A673 (cell line): Measurements from ENCODE around the gene HEBP1. TPM values are rescaled to one million over a fixed set of nuclear protein-coding genes. Genes with fewer than 3 reads are reported as not detected.

ENCODE experiments used
- BruUV-seq: library from RNA; stranded (reverse); fragments of 400-500 nt; replicated peaks from 2 replicates; lab custom pipeline; 2021; lab: Mats Ljungman, UMichigan
- CTCF ChIA-PET: fragments of 300-600 bp; sonication (Branson Sonifier 250); formaldehyde crosslinking; loops from one replicate; lab custom pipeline; 2022; ENCODE audit warnings: antibody characterized with exemption; lab: Charles Lee
- POLR2A ChIA-PET: fragments of 300-600 bp; sonication (Branson Sonifier 250); formaldehyde crosslinking; loops from one replicate; lab custom pipeline; 2022; ENCODE audit warnings: antibody characterized with exemption; ENCODE audit not compliant: low non-redundant PET; lab: Charles Lee
- DNase-seq: peaks from one replicate; pipeline ENCODE4 v3.0.0-alpha.2; 2015; ENCODE audit warnings: low spot score
- H3K27ac ChIP-seq: fragments of 200-600 bp; sonication (generic); 2 replicates; pipeline ENCODE4 v1.5.1; 2016; ENCODE audit warnings: mixed run types, low read depth, mild to moderate bottlenecking, mixed read lengths, antibody characterized with exemption, low read length; ENCODE audit not compliant: poor library complexity, severe bottlenecking
- H3K27me3 ChIP-seq: fragments of 200-600 bp; sonication (generic); replicated peaks from 2 replicates; pipeline ENCODE4 v1.6.1; 2017; ENCODE audit warnings: mixed run types, low read depth, mild to moderate bottlenecking, mixed read lengths, antibody characterized with exemption, low read length; ENCODE audit not compliant: insufficient read depth, poor library complexity
- H3K36me3 ChIP-seq: fragments of 200-600 bp; sonication (generic); 2 replicates; pipeline ENCODE4 v1.6.1; 2016; ENCODE audit warnings: mixed run types, mild to moderate bottlenecking, mixed read lengths, antibody characterized with exemption, low read length; ENCODE audit not compliant: insufficient read depth, poor library complexity, severe bottlenecking
- H3K4me1 ChIP-seq: fragments of 200-600 bp; sonication (generic); 2 replicates; pipeline ENCODE4 v1.6.1; 2017; ENCODE audit warnings: mixed run types, mild to moderate bottlenecking, mixed read lengths, antibody characterized with exemption, low read length; ENCODE audit not compliant: insufficient read depth, poor library complexity, severe bottlenecking
- H3K4me3 ChIP-seq: fragments of 200-600 bp; sonication (generic); 2 replicates; pipeline ENCODE4 v1.5.1; 2016; ENCODE audit warnings: low read depth, mixed run types, mild to moderate bottlenecking, mixed read lengths, low read length; ENCODE audit not compliant: poor library complexity, severe bottlenecking
- H3K9me3 ChIP-seq: fragments of 200-600 bp; sonication (generic); 2 replicates; pipeline ENCODE4 v1.6.1; 2016; ENCODE audit warnings: mixed run types, low read depth, mild to moderate bottlenecking, mixed read lengths, antibody characterized with exemption, low read length; ENCODE audit not compliant: poor library complexity, severe bottlenecking
- EZH2 ChIP-seq: fragments of 200-600 bp; sonication (generic); IDR thresholded peaks from 2 replicates; pipeline ENCODE4 v1.6.1; 2017; ENCODE audit warnings: borderline replicate concordance, low read depth, mild to moderate bottlenecking, mixed read lengths, antibody characterized with exemption, low read length; ENCODE audit not compliant: poor library complexity, severe bottlenecking
- intact Hi-C: fragments of 100-400 bp; cut with micrococcal nuclease; formaldehyde crosslinking; loops from one replicate; pipeline ENCODE4 v1.10.0; 2022; ENCODE audit not compliant: unreplicated experiment
- total RNA-seq: library from RNA; stranded (reverse); gene quantifications from 2 replicates; pipeline ENCODE4 v1.2.3, GENCODE V29; 2021
- TF ChIP-seq, protein P1 (sequence below): fragments of 300-800, 200-600 bp; sonication (generic); conservative IDR thresholded peaks from 2 replicates; pipeline ENCODE4 v1.5.1; 2017; ENCODE audit warnings: low read depth, mild to moderate bottlenecking, antibody characterized with exemption, low read length, moderate library complexity, mixed read lengths

HEBP1 gene
- total RNA-seq, 1 experiment from 2014 or later: 28.1 TPM

- Histone ChIP-seq H3K27me3 (no peaks in the 10 kb centered on the region), H3K4me1 (no peaks in the 10 kb centered on the region), H3K4me3 (no peak overlapping the region), H3K36me3 (no peaks in the 10 kb centered on the region), H3K27ac (no peak overlapping the region), H3K9me3 (no peaks in the 10 kb centered on the region)
- TF ChIP-seq, protein P1, sequence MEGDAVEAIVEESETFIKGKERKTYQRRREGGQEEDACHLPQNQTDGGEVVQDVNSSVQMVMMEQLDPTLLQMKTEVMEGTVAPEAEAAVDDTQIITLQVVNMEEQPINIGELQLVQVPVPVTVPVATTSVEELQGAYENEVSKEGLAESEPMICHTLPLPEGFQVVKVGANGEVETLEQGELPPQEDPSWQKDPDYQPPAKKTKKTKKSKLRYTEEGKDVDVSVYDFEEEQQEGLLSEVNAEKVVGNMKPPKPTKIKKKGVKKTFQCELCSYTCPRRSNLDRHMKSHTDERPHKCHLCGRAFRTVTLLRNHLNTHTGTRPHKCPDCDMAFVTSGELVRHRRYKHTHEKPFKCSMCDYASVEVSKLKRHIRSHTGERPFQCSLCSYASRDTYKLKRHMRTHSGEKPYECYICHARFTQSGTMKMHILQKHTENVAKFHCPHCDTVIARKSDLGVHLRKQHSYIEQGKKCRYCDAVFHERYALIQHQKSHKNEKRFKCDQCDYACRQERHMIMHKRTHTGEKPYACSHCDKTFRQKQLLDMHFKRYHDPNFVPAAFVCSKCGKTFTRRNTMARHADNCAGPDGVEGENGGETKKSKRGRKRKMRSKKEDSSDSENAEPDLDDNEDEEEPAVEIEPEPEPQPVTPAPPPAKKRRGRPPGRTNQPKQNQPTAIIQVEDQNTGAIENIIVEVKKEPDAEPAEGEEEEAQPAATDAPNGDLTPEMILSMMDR: no peak
- no peak for TF ChIP-seq EZH2
- no TSS peak for BruUV-seq
- POLR2A ChIA-PET: no interaction called here
- intact Hi-C loops: no loop called here
- DNase-seq: no peak
- CTCF ChIA-PET: no interaction called here
Observed at GRCh38 chr12:12954878-12955625, 45.0 kb downstream of the HEBP1 start.

GRCh38 chr12:12954356-12954755 lies 45.7 kb downstream of the HEBP1 start:
- Histone ChIP-seq H3K9me3 (no peaks in the 10 kb centered on the region), H3K27ac (no peak overlapping the region), H3K36me3 (no peaks in the 10 kb centered on the region), H3K4me3 (no peak overlapping the region), H3K27me3 (no peaks in the 10 kb centered on the region), H3K4me1 (no peaks in the 10 kb centered on the region)
- DNase-seq: no peak
- POLR2A ChIA-PET: interaction anchor here (0.6 kb wide), 1 partner anchor 1848 kb away, joined by 3 read pairs; no protein-coding TSS in a partner anchor
- intact Hi-C loops: no loop called here
- BruUV-seq: no TSS peak
- CTCF ChIA-PET: no interaction called here
- TF ChIP-seq, protein P1: no peak
- TF ChIP-seq EZH2: no peak

- no TSS peak for BruUV-seq
- Histone ChIP-seq H3K27ac (no peak within 1 kb of the TSS), H3K9me3 (no peaks in the 10 kb centered on the region), H3K36me3 (no peaks in the 10 kb centered on the region), H3K27me3 (no peaks in the 10 kb centered on the region), H3K4me1 (no peaks in the 10 kb centered on the region), H3K4me3 (no peak within 1 kb of the TSS)
- intact Hi-C loops: no loop called here
- ChIA-PET POLR2A (no interaction called here), CTCF (interaction anchor here (0.7 kb wide), 1 partner anchor 115 kb away, joined by 4 read pairs; no protein-coding TSS in a partner anchor)
- no peak for DNase-seq
- TF ChIP-seq EZH2: no peak
- TF ChIP-seq, protein P1: no peak
Observed at GRCh38 chr12:12952036-12952435, 48.0 kb downstream of the HEBP1 start, which contains the start of gene GPRC5D. Gene GPRC5D (minus strand): TSS chr12:12952170. CDS start chr12:12950384, 1,786 bp downstream.
